ENCODE data around the gene EIF2B1. TPM values are rescaled to one million over a fixed set of nuclear protein-coding genes. Genes with fewer than 3 reads are reported as not detected.
A peak's percentile ranks its signal among the peaks of the same experiment; 100 is the strongest.

The EIF2B1 gene
- total and polyA plus RNA-seq, 12 donors: 36.2 to 171 (median 55.8) TPM

- Histone ChIP-seq H3K4me1 (replicated peaks in 1 of 2) (peaks cover 1 to 4% of the 10 kb centered on the region in 2 donors), H3K36me3 (replicated peaks in 1 of 2) (peaks cover 0 to 13% of the 10 kb centered on the region in 2 donors), H3K4me3 (no peak overlapping the region), H3K27me3 (no peaks in the 10 kb centered on the region), H3K9me3 (replicated peaks in 1 of 3) (no peaks in the 10 kb centered on the region), H3K27ac (no peak overlapping the region)
- WGBS, 4 donors: 91 to 95% (median 94%) methylated on average over 9 of the region's 9 CpGs
- no peak for DNase-seq
- intact Hi-C loops (cut with DNase I): no loop called here
- TF ChIP-seq POLR2A (IDR thresholded peaks at IDR 0.05) (no peak), CTCF (IDR thresholded peaks at IDR 0.05) (no peak)
Observed at GRCh38 chr12:123676616-123677320, 43.3 kb upstream of the EIF2B1 start.

GRCh38 chr12:123675436-123675835, 42.0 kb upstream of the EIF2B1 start:
- intact Hi-C loops (cut with DNase I): no loop called here
- no peak overlapping the region for H3K27ac ChIP-seq
- H3K36me3 ChIP-seq (replicated peaks in 1 of 2): peaks cover 0 to 13% of the 10 kb centered on the region in 2 donors
- no peaks in the 10 kb centered on the region for H3K9me3 ChIP-seq (replicated peaks in 1 of 3)
- TF ChIP-seq CTCF (IDR thresholded peaks at IDR 0.05): no peak
- no peak for TF ChIP-seq POLR2A (IDR thresholded peaks at IDR 0.05)
- 89 to 100% (median 96%) methylated on average over 1 of the region's 1 CpG for WGBS, 4 donors
- no peak for DNase-seq
- H3K27me3 ChIP-seq: no peaks in the 10 kb centered on the region
- peaks cover 5 to 13% of the 10 kb centered on the region in 2 donors for H3K4me1 ChIP-seq (replicated peaks in 1 of 2)
- no peak overlapping the region for H3K4me3 ChIP-seq

- no peak for DNase-seq
- Histone ChIP-seq H3K4me3 (peak overlapping the region in 1 of 4 donors; percentile 98), H3K27ac (no peak overlapping the region), H3K27me3 (no peaks in the 10 kb centered on the region), H3K9me3 (replicated peaks in 1 of 3) (no peaks in the 10 kb centered on the region), H3K4me1 (replicated peaks in 1 of 2) (peaks cover 5 to 13% of the 10 kb centered on the region in 2 donors), H3K36me3 (replicated peaks in 1 of 2) (peaks cover 0 to 12% of the 10 kb centered on the region in 2 donors)
- WGBS, 4 donors: 71 to 83% (median 73%) methylated on average over 6 of the region's 6 CpGs; no CpG with 5 or more reads in 1 of the 4 donors
- intact Hi-C loops (cut with DNase I): no loop called here
- TF ChIP-seq POLR2A (IDR thresholded peaks at IDR 0.05) (no peak), CTCF (IDR thresholded peaks at IDR 0.05) (no peak)
Observed at GRCh38 chr12:123671876-123672275, 38.4 kb upstream of the EIF2B1 start.

- intact Hi-C loops (cut with DNase I): no loop called here
- TF ChIP-seq CTCF (IDR thresholded peaks at IDR 0.05): no peak
- TF ChIP-seq POLR2A (IDR thresholded peaks at IDR 0.05): no peak
- 1 to 2% (median 1%) methylated on average over 37 to 53 of the region's 53 CpGs for WGBS, 4 donors
- peak within 1 kb of the TSS in 2 of 5 donors; percentile 15 to 21 for H3K27ac ChIP-seq
- H3K27me3 ChIP-seq: no peaks in the 10 kb centered on the region
- H3K4me3 ChIP-seq: peak within 1 kb of the TSS; percentile 39 to 98 (median 90)
- H3K36me3 ChIP-seq (replicated peaks in 1 of 2): peaks cover 0 to 9% of the 10 kb centered on the region in 2 donors
- peaks cover 5 to 13% of the 10 kb centered on the region in 2 donors for H3K4me1 ChIP-seq (replicated peaks in 1 of 2)
- peak; percentile 93 to 98 (median 94) for DNase-seq
- H3K9me3 ChIP-seq (replicated peaks in 1 of 3): no peaks in the 10 kb centered on the region
Observed at GRCh38 chr12:123670882-123671728, 37.6 kb upstream of the EIF2B1 start, which contains the start of gene TCTN2. Gene TCTN2 (plus strand): TSS chr12:123671113. CDS start chr12:123671241, 128 bp downstream.
